ENCODE measurements around the gene MYB.
A peak's percentile ranks its signal among the peaks of the same experiment; 100 is the strongest.
"Not testable (repeated sequence)": the region's sequence is repeated elsewhere in the genome, so short reads cannot be mapped to it uniquely, and the experiment has no call there.

Gene MYB

DNA sequence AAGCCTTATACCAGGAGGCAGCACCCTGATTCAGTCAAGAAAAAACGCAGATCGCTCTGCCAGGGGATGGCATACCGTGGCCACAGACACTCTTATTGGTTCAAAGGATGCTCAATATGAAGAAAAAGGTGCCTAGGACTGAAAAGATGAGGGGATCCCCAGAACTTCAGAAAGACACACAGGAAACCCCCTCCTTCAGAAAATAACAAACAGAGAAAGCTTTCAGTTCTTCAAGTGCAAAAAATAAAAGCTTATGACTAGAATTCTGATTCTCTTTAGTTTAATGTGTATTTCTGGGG lies 17.7 kb upstream of the MYB start:
- peak in 1 of 3 donors; percentile 20 for DNase-seq
- no peak overlapping the region for H3K27ac ChIP-seq (ENCODE audit: insufficient read depth, low read length, poor library complexity, severe bottlenecking)
- no peaks in the 10 kb centered on the region for H3K4me1 ChIP-seq (ENCODE audit: control insufficient read depth, insufficient read depth, low read length, poor library complexity, severe bottlenecking)
- no peak overlapping the region for H3K4me3 ChIP-seq (ENCODE audit: insufficient read depth, low read depth, low read length, poor library complexity, severe bottlenecking)
- H3K27me3 ChIP-seq (replicated peaks; ENCODE audit: control insufficient read depth, insufficient read depth, low read length, poor library complexity, severe bottlenecking): no peaks in the 10 kb centered on the region
- H3K9me3 ChIP-seq (ENCODE audit: control insufficient read depth, low read length): no peaks in the 10 kb centered on the region
- no peaks in the 10 kb centered on the region for H3K36me3 ChIP-seq (ENCODE audit: control insufficient read depth, insufficient read depth, low read length)

DNA sequence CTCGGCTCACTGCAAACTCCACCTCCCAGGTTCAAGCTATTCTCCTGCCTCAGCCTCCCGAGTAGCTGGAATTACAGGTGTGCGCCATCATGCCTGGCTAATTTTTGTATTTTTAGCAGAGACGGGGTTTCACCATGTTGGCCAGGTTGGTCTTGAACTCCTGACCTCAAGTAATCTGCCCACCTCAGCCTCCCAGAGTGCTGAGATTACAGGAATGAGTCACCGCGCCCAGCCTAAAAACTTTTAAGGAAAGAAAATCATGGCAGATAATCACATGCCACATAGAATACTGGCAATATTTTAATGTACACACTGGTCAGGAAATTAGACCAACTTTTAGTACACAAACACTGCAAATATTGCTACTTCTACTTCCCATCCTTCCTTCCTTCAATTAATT lies 16.7 kb upstream of the MYB start:
- not testable (repeated sequence) for DNase-seq; H3K4me1 ChIP-seq (ENCODE audit: control insufficient read depth, insufficient read depth, low read length, poor library complexity, severe bottlenecking); H3K27me3 ChIP-seq (replicated peaks; ENCODE audit: control insufficient read depth, insufficient read depth, low read length, poor library complexity, severe bottlenecking); H3K4me3 ChIP-seq (ENCODE audit: insufficient read depth, low read depth, low read length, poor library complexity, severe bottlenecking); H3K27ac ChIP-seq (ENCODE audit: insufficient read depth, low read length, poor library complexity, severe bottlenecking); H3K9me3 ChIP-seq (ENCODE audit: control insufficient read depth, low read length); H3K36me3 ChIP-seq (ENCODE audit: control insufficient read depth, insufficient read depth, low read length)

DNA sequence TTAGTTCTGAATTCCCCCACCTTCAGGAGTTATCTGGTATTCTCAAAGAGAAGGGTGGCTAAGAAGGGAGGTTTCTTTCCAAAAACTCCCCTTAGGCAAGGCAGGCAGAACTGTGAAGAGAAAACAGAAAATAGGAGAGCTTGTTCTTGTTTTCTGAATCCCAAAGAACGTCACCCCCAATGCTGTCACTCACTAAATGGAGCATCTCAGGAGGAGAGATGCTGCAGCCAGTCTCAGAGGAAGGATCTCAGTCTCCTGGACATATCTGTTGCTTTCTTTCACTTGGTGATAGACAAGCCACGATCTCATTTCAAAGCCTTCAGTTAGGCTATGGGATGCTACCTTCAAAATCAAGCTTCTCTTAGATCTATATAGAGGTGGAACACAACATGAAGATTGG lies 16.1 kb upstream of the MYB start:
- Histone ChIP-seq H3K9me3 (ENCODE audit: control insufficient read depth, low read length) (no peaks in the 10 kb centered on the region), H3K36me3 (ENCODE audit: control insufficient read depth, insufficient read depth, low read length) (no peaks in the 10 kb centered on the region), H3K4me1 (ENCODE audit: control insufficient read depth, insufficient read depth, low read length, poor library complexity, severe bottlenecking) (no peaks in the 10 kb centered on the region), H3K27me3 (replicated peaks; ENCODE audit: control insufficient read depth, insufficient read depth, low read length, poor library complexity, severe bottlenecking) (no peaks in the 10 kb centered on the region), H3K27ac (ENCODE audit: insufficient read depth, low read length, poor library complexity, severe bottlenecking) (no peak overlapping the region), H3K4me3 (ENCODE audit: insufficient read depth, low read depth, low read length, poor library complexity, severe bottlenecking) (no peak overlapping the region)
- DNase-seq: no peak

DNA sequence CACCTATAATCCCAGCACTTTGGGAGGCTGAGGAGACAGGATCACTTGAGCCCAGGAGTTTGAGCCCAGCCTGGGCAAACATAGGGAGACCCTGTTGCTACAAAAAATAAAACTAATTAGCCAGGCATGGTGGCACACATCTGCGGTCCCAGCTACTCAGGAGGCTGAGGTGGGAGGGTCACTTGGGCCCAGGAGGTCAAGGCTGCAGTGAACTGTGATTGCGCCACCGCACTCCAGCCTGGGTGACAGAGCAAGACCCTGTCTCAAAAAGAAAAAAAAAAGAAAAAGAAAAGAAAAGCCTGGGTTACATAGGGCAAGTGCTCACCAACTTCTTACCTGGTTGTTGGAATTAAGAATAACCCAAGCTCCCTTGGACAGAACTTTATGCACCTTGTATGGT lies 14.6 kb upstream of the MYB start:
- Histone ChIP-seq H3K27ac (ENCODE audit: insufficient read depth, low read length, poor library complexity, severe bottlenecking) (no peak overlapping the region), H3K4me1 (ENCODE audit: control insufficient read depth, insufficient read depth, low read length, poor library complexity, severe bottlenecking) (no peaks in the 10 kb centered on the region), H3K4me3 (ENCODE audit: insufficient read depth, low read depth, low read length, poor library complexity, severe bottlenecking) (no peak overlapping the region), H3K36me3 (ENCODE audit: control insufficient read depth, insufficient read depth, low read length) (no peaks in the 10 kb centered on the region), H3K27me3 (replicated peaks; ENCODE audit: control insufficient read depth, insufficient read depth, low read length, poor library complexity, severe bottlenecking) (no peaks in the 10 kb centered on the region), H3K9me3 (ENCODE audit: control insufficient read depth, low read length) (no peaks in the 10 kb centered on the region)
- no peak for DNase-seq

DNA sequence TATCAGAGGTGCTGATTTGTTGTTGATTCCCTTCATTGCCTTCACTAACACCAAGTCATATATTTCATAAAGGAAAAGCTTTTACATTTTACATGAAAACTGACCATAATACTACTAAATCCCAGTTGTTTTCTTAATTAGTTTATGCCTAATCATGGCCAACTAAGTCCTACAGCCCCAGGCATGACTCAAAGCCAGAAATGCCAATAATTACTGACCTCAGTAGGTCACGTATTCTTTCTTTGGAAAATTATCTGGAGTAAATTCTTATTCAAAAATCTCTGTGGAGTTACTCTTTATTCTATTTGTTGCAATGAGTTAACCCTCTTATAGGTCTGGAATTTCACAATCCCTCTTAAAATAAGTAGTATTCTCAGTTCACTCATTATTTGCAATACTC lies 13.5 kb upstream of the MYB start:
- Histone ChIP-seq H3K4me1 (ENCODE audit: control insufficient read depth, insufficient read depth, low read length, poor library complexity, severe bottlenecking) (no peaks in the 10 kb centered on the region), H3K27ac (ENCODE audit: insufficient read depth, low read length, poor library complexity, severe bottlenecking) (no peak overlapping the region), H3K36me3 (ENCODE audit: control insufficient read depth, insufficient read depth, low read length) (no peaks in the 10 kb centered on the region), H3K4me3 (ENCODE audit: insufficient read depth, low read depth, low read length, poor library complexity, severe bottlenecking) (no peak overlapping the region), H3K9me3 (ENCODE audit: control insufficient read depth, low read length) (no peaks in the 10 kb centered on the region), H3K27me3 (replicated peaks; ENCODE audit: control insufficient read depth, insufficient read depth, low read length, poor library complexity, severe bottlenecking) (no peaks in the 10 kb centered on the region)
- DNase-seq: no peak

DNA sequence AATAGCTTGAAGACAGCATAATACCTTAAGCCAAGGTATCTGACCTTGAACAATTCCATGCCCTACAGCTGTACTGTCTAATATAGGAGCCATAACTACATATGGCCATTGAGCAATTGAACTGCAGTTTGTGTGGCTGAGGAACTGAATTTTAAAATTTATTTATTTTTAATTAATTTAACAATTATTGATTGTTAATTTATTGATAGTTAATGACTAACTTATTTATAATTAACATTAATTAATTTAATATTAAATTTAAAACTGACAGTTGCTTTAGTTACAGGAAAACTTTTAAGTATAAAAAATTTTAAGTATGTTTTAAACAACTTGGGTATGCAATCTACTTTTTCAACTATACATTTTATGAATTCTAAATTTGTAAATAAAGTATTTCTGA lies 12.3 kb upstream of the MYB start:
- Histone ChIP-seq H3K4me3 (ENCODE audit: insufficient read depth, low read depth, low read length, poor library complexity, severe bottlenecking) (no peak overlapping the region), H3K9me3 (ENCODE audit: control insufficient read depth, low read length) (no peaks in the 10 kb centered on the region), H3K4me1 (ENCODE audit: control insufficient read depth, insufficient read depth, low read length, poor library complexity, severe bottlenecking) (no peaks in the 10 kb centered on the region), H3K27me3 (replicated peaks; ENCODE audit: control insufficient read depth, insufficient read depth, low read length, poor library complexity, severe bottlenecking) (no peaks in the 10 kb centered on the region), H3K36me3 (ENCODE audit: control insufficient read depth, insufficient read depth, low read length) (no peaks in the 10 kb centered on the region), H3K27ac (ENCODE audit: insufficient read depth, low read length, poor library complexity, severe bottlenecking) (no peak overlapping the region)
- no peak for DNase-seq

DNA sequence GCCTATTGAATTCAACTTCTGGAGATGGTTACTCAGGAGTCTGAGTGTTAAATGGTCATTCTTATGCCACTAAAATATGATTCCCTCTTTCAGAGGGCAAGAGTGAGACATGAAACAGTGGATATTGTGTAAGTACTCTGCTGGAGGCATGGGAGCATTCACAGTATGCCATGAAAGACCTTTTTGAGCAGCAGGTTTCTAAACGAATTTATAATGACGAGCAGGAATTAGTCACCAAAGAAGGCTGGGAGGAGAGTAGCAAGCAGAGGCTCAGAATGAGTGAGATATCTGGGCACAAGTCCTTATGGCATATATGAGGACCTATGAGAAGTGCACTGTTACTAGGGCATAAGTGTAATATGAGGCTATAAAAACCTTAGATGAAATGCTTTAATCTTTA lies 10.9 kb upstream of the MYB start:
- DNase-seq: no peak
- Histone ChIP-seq H3K36me3 (ENCODE audit: control insufficient read depth, insufficient read depth, low read length) (no peaks in the 10 kb centered on the region), H3K4me3 (ENCODE audit: insufficient read depth, low read depth, low read length, poor library complexity, severe bottlenecking) (no peak overlapping the region)

DNA sequence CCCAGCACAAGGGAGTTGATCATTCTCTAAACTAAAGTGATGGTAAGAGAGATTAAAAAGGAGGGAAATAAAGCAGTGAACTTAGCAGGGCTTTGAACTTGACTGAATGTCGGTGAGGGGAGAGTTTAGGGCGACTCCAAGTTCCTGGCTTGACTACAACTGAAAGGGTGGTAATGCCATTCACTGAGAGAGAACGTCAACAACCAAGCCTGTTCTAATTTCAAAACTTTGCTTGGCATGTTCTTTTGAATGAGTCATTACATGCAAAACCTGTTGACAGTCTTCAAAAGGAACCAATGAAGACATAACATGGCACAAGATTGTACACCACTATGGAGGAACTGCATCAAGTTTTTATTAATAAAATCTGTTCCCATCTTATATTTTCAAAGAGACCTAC lies 10.3 kb upstream of the MYB start:
- no peak for DNase-seq
- no peak overlapping the region for H3K27ac ChIP-seq (ENCODE audit: insufficient read depth, low read length, poor library complexity, severe bottlenecking)
- H3K4me3 ChIP-seq (ENCODE audit: insufficient read depth, low read depth, low read length, poor library complexity, severe bottlenecking): no peak overlapping the region
- no peaks in the 10 kb centered on the region for H3K27me3 ChIP-seq (replicated peaks; ENCODE audit: control insufficient read depth, insufficient read depth, low read length, poor library complexity, severe bottlenecking)
- H3K36me3 ChIP-seq (ENCODE audit: control insufficient read depth, insufficient read depth, low read length): no peaks in the 10 kb centered on the region
- no peaks in the 10 kb centered on the region for H3K9me3 ChIP-seq (ENCODE audit: control insufficient read depth, low read length)
- no peaks in the 10 kb centered on the region for H3K4me1 ChIP-seq (ENCODE audit: control insufficient read depth, insufficient read depth, low read length, poor library complexity, severe bottlenecking)

More for the DNA sequence above, 10.9 kb upstream of the MYB start:
- Histone ChIP-seq H3K27me3 (replicated peaks; ENCODE audit: control insufficient read depth, insufficient read depth, low read length, poor library complexity, severe bottlenecking) (no peaks in the 10 kb centered on the region), H3K4me1 (ENCODE audit: control insufficient read depth, insufficient read depth, low read length, poor library complexity, severe bottlenecking) (no peaks in the 10 kb centered on the region), H3K9me3 (ENCODE audit: control insufficient read depth, low read length) (no peaks in the 10 kb centered on the region), H3K27ac (ENCODE audit: insufficient read depth, low read length, poor library complexity, severe bottlenecking) (no peak overlapping the region)

DNA sequence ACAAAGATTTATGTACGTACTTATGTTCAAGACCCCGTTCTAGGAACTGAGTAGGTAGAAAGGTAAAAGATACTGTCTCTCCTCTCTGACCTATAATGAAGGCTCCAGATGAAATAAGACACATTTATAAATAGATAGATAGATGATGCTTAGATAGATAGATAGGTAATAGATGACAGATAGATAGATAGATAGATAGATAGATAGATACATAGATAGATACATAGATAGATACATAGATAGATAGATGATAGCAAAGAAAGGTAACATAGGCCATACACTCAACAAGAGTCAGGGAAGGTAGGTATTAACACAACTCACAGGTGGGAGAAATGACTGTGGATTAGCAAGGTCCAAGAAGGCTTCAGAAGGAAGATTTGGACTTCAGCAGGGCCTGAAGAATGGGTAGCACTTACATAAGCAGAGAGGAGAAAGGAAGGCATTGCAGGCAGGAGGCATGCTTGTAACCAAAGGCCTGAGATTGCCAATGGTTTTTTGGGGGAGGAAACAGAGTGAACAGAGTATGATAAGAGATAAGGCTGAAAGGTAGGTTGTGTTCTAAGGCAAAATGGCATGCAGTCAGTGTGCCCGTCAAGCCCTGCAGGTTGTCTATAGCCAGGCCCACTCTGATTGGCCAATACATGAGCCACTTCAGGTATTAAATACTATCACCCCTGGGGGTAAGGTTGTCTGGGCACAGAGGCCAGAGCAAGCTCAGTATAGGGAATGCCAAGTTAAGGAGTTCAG lies 7.7 kb upstream of the MYB start:
- H3K9me3 ChIP-seq (ENCODE audit: control insufficient read depth, low read length): no peaks in the 10 kb centered on the region
- no peak for DNase-seq
- no peaks in the 10 kb centered on the region for H3K27me3 ChIP-seq (replicated peaks; ENCODE audit: control insufficient read depth, insufficient read depth, low read length, poor library complexity, severe bottlenecking)
- H3K27ac ChIP-seq (ENCODE audit: insufficient read depth, low read length, poor library complexity, severe bottlenecking): no peak overlapping the region
- H3K4me1 ChIP-seq (ENCODE audit: control insufficient read depth, insufficient read depth, low read length, poor library complexity, severe bottlenecking): no peaks in the 10 kb centered on the region
- H3K4me3 ChIP-seq (ENCODE audit: insufficient read depth, low read depth, low read length, poor library complexity, severe bottlenecking): no peak overlapping the region
- no peaks in the 10 kb centered on the region for H3K36me3 ChIP-seq (ENCODE audit: control insufficient read depth, insufficient read depth, low read length)

DNA sequence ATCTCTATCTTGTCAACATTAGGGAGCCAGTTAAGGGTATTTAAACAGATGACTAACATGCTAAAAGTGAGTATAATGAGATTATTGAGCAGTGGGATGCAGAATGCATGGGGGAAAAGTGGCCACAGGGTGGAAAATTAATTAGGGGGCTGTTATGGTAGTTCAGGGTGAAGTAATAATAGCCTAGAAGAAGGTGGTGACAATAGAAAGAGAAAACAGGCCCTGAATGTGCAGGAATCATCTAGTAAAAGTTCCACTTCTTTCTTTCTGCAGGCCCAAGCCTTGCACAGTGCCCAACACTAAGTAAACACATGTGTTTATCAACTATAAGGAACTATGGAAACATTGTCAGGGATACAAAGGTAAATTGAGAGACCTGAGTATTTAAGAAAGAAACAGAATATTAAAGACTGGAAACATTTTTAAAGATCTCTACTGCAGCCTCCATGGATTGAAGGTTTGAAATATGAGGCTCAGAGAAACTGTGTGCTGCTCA lies 7.1 kb upstream of the MYB start:
- Histone ChIP-seq H3K9me3 (ENCODE audit: control insufficient read depth, low read length) (no peaks in the 10 kb centered on the region), H3K4me1 (ENCODE audit: control insufficient read depth, insufficient read depth, low read length, poor library complexity, severe bottlenecking) (no peaks in the 10 kb centered on the region)
- no peak for DNase-seq

More for the DNA sequence above, 7.1 kb upstream of the MYB start:
- no peak overlapping the region for H3K27ac ChIP-seq (ENCODE audit: insufficient read depth, low read length, poor library complexity, severe bottlenecking)
- H3K36me3 ChIP-seq (ENCODE audit: control insufficient read depth, insufficient read depth, low read length): no peaks in the 10 kb centered on the region
- no peaks in the 10 kb centered on the region for H3K27me3 ChIP-seq (replicated peaks; ENCODE audit: control insufficient read depth, insufficient read depth, low read length, poor library complexity, severe bottlenecking)
- no peak overlapping the region for H3K4me3 ChIP-seq (ENCODE audit: insufficient read depth, low read depth, low read length, poor library complexity, severe bottlenecking)

Measured in effector memory CD4-positive, alpha-beta T cell (primary cell).